Retina (tissue), 1 donor: ENCODE measurements around the gene JKAMP.

Experiments
- DNase-seq: peaks from one replicate; pipeline ENCODE4 v3.0.0-alpha.2; 2016

Gene JKAMP

DNA sequence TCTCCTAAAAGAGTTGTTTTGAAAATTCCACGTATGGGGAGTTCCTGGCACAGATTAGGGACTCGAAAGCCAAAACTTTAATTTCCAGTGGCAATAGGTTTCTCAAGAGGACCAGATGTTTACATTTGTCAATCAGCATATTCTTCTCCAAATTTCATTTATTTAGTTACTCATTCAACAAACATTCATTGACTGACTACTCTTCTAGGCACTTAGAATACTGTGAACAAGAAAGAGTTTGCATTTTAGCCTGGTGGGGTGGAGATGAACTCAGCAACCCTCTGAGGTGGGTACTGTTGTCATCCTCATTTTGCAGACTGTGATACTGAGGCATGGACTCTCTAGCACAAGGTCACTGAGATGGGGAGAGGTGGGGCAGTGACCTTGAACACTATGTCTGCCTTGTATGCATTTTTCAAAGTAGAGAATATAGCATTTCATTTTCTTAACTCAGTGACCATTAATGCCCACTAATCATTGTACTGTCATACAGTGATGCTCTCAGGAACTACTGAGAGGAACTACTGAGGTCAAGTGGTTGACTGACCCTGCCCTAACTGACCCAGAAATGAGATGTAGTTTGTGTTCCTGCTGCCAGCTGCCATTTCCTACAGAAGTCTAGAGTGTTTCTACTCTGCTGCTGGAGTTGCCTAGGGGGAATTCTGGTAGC lies 2.3 kb upstream of the JKAMP start:
- DNase-seq, result no peak

GRCh38 chr14:59482541-59483331 lies 1.6 kb upstream of the JKAMP start:
- DNase-seq, result no peak

DNA sequence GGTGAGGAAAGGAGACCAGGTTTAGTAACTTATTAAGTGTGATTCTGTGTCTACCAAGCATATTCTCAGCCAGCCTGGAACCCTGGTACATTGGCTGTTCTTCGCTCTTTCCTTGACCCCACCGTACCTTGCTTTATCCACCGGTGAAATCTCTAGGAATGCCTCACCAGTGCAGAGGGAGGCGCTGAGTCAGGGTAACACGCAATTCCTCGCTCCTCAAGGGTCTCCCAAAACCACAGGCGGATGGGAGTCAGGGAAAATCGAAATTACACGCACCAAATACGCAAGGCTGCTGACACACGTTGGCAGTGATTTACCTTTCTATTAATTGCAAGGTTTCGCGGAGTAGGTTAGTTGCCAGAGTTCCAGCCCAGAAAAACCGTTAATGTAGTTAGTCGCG lies 954 bp upstream of the JKAMP start:
- DNase-seq, result no peak

- no peak for DNase-seq
These were observed 390 bp downstream of the JKAMP start for GRCh38 chr14:59484639-59485175.

- DNase-seq, result no peak
These were observed 6.4 kb downstream of the JKAMP start for GRCh38 chr14:59490756-59491155.

- DNase-seq, result no peak
These were observed 8.1 kb downstream of the JKAMP start for GRCh38 chr14:59492384-59492783.

- no peak for DNase-seq
These were observed 16.4 kb downstream of the JKAMP start for GRCh38 chr14:59500732-59501131.

DNA sequence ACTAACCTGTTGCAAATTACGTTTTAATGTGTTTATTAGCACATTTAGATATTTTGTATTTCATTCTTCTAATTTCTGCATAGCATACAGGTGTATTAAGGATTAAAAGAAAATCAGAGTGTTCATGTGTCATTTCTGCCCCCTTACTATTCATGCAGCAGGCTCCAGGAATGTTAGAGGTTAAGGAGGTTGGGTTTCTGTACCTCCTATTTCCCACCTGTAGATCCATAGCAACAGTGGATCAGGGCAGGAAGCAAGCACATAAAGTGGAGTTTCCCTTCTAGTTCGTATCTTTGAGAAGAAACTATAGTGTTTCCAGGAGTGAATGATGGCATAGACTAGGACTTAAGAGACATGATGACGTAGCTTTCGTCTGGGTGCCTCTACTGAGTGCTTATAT lies 18.9 kb downstream of the JKAMP start:
- no peak for DNase-seq

DNA sequence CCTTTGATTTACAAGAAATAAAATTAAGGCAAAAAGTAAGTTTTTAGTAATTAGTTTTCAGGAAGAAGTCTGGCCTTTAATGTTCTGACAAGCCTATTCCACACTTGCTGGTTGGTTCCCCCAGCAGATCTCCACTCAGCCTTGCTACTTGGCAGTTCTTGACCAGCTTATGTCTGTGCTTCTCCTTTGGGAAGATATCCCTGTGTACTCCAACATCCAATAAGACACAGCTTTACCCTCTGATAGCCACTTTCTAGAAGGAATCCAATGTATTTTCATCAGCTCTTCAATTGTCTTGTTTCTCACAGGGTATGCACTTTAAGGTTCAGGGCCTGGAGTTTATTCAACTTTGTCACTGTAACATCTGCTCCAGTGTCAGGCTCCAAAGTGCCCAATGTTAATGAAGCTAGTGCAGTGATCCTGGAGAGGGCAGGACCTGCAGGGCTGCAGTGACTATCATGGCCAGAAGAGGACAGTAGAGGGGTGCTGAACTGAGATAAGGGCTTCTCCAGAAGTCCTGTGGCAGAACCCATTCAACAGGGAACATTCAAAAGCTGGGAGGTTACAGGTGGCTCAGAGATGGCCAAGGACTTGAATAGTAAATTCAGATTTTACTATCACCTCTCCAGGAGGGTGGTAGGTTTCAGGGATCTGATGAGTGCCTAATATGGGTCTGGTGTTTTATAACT lies 22.9 kb downstream of the JKAMP start:
- peak; percentile 75 for DNase-seq

DNA sequence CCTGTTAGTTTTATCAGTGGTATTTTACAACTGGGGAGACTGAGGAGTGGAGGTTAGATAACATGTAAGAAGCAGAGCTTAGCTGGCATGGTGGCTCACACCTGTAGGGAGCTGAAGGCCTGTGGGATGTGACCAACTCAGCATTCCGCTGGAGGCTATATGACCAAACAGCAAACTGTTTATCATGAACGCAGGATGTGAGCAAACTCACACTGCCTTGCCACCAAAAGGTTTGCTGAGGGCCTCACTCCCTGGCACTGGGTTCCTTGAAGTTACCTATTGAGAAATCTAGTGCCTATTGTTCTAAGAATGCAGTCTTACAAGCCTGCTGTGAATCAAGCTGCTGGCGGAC lies 23.4 kb downstream of the JKAMP start:
- no peak for DNase-seq

DNA sequence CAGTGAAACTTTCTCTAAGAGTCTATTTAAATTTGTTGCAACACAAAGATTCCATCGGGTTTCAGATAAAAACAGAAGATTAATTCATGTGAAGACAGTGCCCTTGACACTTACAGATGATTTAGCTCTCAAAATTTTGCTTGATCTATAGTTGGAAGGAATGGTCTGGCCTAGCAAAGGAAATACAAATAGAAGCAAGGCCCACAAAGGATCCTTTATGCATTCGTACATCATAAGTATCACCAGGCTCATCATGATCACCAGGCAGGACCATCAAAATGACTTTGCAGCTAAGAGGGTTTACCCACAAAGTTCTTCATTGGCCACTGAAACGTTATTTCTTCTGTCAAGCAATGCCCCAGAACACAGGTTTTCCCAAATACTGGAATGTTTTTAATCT lies 24.8 kb downstream of the JKAMP start:
- no peak for DNase-seq

- no peak for DNase-seq
These were observed 25.7 kb downstream of the JKAMP start for GRCh38 chr14:59510001-59510400.

- DNase-seq, result no peak
These were observed 26.6 kb downstream of the JKAMP start for GRCh38 chr14:59510966-59511365.

DNA sequence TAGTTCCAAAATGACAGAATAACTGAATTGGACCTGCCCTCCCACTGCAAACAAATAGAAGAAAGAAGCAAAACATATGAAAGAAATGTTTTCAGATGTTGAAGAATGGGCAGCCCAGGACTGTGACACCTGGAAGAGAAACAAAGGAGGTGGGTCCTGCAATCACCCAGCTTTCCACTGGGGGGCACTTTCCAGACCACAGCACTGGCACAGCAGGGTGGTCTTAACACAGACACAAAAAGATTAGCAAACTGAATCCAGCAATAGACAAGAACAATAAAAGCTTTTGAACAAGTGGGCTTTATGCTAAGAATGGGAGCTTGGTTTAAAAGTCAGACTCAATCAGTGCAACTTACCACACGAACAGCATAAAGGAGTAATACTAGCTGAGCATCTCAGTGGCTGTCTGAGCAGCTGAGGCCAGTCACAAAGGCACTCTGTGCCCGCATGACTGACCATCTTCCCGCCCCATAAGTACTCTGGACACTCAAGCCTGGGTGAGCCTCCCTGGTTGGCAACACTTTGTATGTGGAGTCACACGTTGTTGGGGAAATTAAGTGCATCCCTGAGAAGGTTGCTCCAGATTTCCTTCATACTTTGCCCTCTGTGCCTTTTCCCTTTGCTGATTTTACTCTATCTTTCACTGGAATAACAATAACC lies 27.7 kb downstream of the JKAMP start:
- peak; percentile 88 for DNase-seq

DNA sequence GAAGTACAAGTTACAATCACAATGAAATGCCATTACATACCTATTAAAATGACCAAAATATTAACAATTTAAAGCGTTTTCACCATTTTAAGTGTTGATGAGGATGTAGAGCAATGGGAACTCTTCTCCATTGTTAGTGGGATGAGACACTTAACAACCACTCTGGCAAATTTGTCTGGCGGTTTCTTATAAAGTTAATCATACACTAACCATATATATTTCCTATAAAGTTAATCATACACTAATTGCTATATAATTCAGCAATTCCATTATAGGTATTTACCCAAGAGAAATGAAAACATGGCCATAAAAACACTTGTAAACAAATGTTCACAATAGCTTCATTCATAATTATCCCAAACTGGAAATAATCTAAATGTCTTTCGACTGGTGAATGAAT lies 35.9 kb downstream of the JKAMP start:
- DNase-seq, result no peak

DNA sequence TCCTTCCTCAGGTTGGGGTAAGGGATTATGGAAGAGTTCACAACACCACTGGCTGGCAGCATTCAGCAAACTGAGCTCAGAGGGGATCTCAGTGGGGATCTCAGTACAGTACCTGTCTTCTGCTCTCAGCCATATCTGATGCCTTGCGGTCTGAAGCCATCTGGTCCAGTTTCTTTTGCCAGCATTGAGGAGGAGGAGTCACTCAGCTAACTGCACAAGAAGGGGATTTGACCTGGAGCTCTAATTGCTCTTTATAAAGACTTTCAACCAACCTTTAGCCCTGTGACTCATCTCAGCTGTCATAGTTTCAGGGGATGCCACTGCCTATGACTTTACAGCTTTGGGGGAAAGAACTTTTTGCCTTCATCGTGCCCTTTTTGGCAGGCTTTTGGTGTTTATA lies 44.9 kb downstream of the JKAMP start:
- no peak for DNase-seq

DNA sequence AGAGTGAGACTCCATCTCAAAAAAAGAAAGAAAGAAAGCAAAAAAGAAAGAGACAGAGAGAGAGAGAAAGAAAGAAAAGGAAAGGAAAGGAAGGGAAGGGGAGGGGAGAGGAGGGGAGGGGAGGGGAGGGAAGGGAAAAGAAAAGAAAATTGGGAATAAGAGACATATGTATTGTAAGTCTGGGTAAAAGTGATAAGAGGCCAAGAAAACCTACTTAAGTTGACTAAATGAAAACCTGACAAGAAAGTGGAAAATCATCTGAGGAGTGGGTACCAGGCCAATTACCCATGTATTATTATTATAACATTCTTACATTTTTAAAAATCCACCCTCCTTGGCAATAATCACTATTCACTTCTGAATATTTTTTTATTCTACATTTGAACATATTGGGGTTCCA lies 46.0 kb downstream of the JKAMP start:
- no peak for DNase-seq

- no peak for DNase-seq
These were observed 48.1 kb downstream of the JKAMP start for GRCh38 chr14:59532419-59532818.

DNA sequence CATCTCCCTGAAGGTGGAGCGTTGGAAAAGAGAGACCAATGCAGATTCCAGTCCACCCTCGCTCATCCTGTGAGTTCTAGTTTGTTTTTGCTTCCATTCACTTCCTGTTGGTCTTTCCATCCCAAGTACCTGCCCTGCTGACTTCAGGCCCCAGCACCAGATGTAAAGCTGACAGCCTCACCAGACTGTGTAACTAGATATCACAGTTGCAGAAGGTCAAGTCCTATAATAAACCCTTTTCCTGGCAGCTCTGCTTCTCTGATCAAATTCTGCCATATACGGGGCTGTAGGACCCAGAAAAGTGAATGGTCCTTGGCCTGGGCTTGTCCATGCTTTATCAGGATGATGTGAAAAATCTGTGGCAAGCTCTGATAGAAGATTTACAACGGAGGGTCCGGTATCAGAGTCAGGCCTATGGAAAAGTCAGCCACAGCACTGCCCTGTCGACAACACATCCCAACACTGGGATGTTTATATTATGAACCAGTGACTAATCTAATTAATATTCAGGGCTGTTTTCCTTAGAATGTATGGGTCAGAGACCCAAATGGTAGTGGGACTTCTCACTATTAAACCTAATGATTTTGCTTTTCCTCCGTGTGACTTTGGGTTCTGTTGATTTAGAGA lies 50.2 kb downstream of the JKAMP start:
- no peak for DNase-seq

GRCh38 chr14:59537476-59537875 lies 53.2 kb downstream of the JKAMP start:
- DNase-seq, result no peak

DNA sequence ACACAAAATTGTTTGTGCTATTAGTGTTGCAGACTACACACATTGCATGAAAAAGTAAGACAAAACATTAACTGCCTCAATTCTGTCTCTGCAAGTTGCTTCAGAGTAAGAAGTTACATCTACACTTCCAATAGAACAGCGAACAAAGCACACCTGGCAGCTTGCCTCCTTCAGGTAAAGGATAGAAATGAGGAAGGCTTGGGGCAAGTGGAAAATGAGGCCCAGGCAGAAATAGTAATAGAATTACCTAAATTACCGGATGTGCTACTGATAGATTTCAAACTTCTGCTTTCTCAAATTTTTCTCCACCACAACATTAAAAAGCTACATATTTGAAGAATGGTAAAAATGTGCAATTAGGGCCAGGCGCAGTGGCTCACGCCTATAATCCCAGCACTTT lies 54.6 kb downstream of the JKAMP start:
- no peak for DNase-seq

- DNase-seq, result no peak
These were observed 56.5 kb downstream of the JKAMP start for GRCh38 chr14:59540852-59541251.

GRCh38 chr14:59541731-59542130 lies 57.4 kb downstream of the JKAMP start:
- DNase-seq, result no peak
